K562 (cell line): ENCODE measurements around the gene PLXNB3. TPM values are rescaled to one million over a fixed set of nuclear protein-coding genes. Genes with fewer than 3 reads are reported as not detected.

Source experiments
- ATAC-seq: fragments of 200-7000 bp; cut with Tn5 transposase; 3 replicates; pipeline ENCODE4 v1.9.1; 2020; ENCODE audit warnings: moderate library complexity
- BruUV-seq: library from RNA; stranded (reverse); fragments of 400-500 nt; replicated peaks from 2 replicates; lab custom pipeline; 2021; lab: Mats Ljungman, UMichigan
- CTCF ChIA-PET: fragments of 300-600 bp; formaldehyde crosslinking; extraction: SDS; loops from one replicate; lab custom pipeline; 2021; ENCODE audit warnings: low intra/inter-chr PET ratio; lab: Yijun Ruan, JAX
- POLR2A ChIA-PET: fragments of 300-600, 350-650 bp; sonication (Branson Sonifier 250); formaldehyde crosslinking; extraction: SDS; loops from one replicate; lab custom pipeline; 2021; ENCODE audit warnings: antibody characterized with exemption, inconsistent platforms; lab: Yijun Ruan, JAX
- DNase-seq, 4 experiments: peaks; one replicate each; pipeline versions ENCODE4 v3.0.0 to v3.0.0-alpha.2; 2011 to 2018; ENCODE audit warnings: low spot score in 3 of 4, mixed read lengths in 3 of 4; ENCODE audit errors: extremely low read depth in 1 of 4
- FAIRE-seq: peaks from 2 replicates; lab custom pipeline; 2011; peaks lifted over from hg19 to GRCh38; lab: Jason Lieb, UNC
- H2AFZ ChIP-seq: 2 replicates; pipeline ENCODE4 v1.6.0; 2011; ENCODE audit warnings: low read depth, low read length, control low read depth, inconsistent platforms
- H3K27ac ChIP-seq: fragments of 200-600 bp; 3 replicates; pipeline ENCODE4 v1.8.0; 2011; ENCODE audit warnings: low read depth, mild to moderate bottlenecking, control low read depth, inconsistent platforms, low read length, moderate library complexity, mixed read lengths; ENCODE audit errors: extremely low read depth
- H3K27me3 ChIP-seq, 2 experiments: fragments of 300-600 bp in 1 of 2; 2 replicates in 1 of 2; 3 replicates in 1 of 2; pipeline versions ENCODE4 v1.6.0 to v1.8.0; 2011; ENCODE audit warnings: inconsistent platforms in 2 of 2, low read length in 2 of 2, mild to moderate bottlenecking in 1 of 2, mixed read lengths in 1 of 2, moderate library complexity in 1 of 2; ENCODE audit not compliant: control insufficient read depth in 2 of 2, insufficient read depth in 2 of 2
- H3K36me3 ChIP-seq: fragments of 300-600 bp; 3 replicates; pipeline ENCODE4 v1.8.0; 2011; ENCODE audit warnings: mild to moderate bottlenecking, low read length, inconsistent platforms; ENCODE audit not compliant: control insufficient read depth, insufficient read depth
- H3K4me1 ChIP-seq, 2 experiments: fragments of 200-600 bp in 1 of 2; replicated peaks in 1 of 2; 2 replicates in 1 of 2; 3 replicates in 1 of 2; pipeline versions ENCODE4 v1.5.1 to v1.8.0; 2011; ENCODE audit warnings: inconsistent platforms in 2 of 2, low read length in 2 of 2, mild to moderate bottlenecking in 1 of 2, mixed read lengths in 1 of 2, moderate library complexity in 1 of 2; ENCODE audit not compliant: control insufficient read depth in 2 of 2, insufficient read depth in 2 of 2
- H3K4me2 ChIP-seq: 2 replicates; pipeline ENCODE4 v1.6.1; 2011; ENCODE audit warnings: low read length, control low read depth, inconsistent platforms, mixed read lengths; ENCODE audit not compliant: insufficient read depth
- H3K4me3 ChIP-seq: fragments of 200-600 bp; sonication (generic), shearing (Covaris generic); 2 replicates; pipeline ENCODE4 v1.5.1; 2016; ENCODE audit warnings: control low read depth, inconsistent platforms
- H3K79me2 ChIP-seq: fragments of 200-600 bp; 3 replicates; pipeline ENCODE4 v1.8.0; 2011; ENCODE audit warnings: low read length, inconsistent platforms; ENCODE audit not compliant: control insufficient read depth, insufficient read depth
- H3K9ac ChIP-seq, 2 experiments: 2 replicates each; pipeline versions ENCODE4 v1.6.0 to v1.6.1; 2011; ENCODE audit warnings: low read depth in 2 of 2, low read length in 2 of 2, control low read depth in 1 of 2, inconsistent platforms in 1 of 2, mild to moderate bottlenecking in 1 of 2, mixed read lengths in 1 of 2; ENCODE audit not compliant: insufficient read depth in 1 of 2
- H3K9me1 ChIP-seq: one replicate; pipeline ENCODE4 v1.6.0; 2011; ENCODE audit warnings: inconsistent platforms, mild to moderate bottlenecking, low read length, moderate library complexity; ENCODE audit not compliant: control insufficient read depth, insufficient read depth
- H3K9me3 ChIP-seq: replicated peaks from 2 replicates; pipeline ENCODE4 v1.5.1; 2011; ENCODE audit warnings: low read depth, low read length, inconsistent platforms; ENCODE audit not compliant: control insufficient read depth, insufficient read depth
- H4K20me1 ChIP-seq: replicated peaks from 2 replicates; pipeline ENCODE4 v1.6.1; 2011; ENCODE audit warnings: low read length, inconsistent platforms, mixed read lengths; ENCODE audit not compliant: control insufficient read depth, insufficient read depth
- AFF4 ChIP-seq: sonication (generic); formaldehyde crosslinking; IDR thresholded peaks from 2 replicates; pipeline ENCODE4 v1.8.0; 2023; ENCODE audit warnings: mild to moderate bottlenecking, missing genetic modification reagents
- DPF2 ChIP-seq: fragments of 450-650 bp; IDR thresholded peaks from 2 replicates; pipeline ENCODE4 v1.6.1; 2016
- FOXP4 ChIP-seq: sonication (generic); formaldehyde crosslinking; IDR thresholded peaks from 2 replicates; pipeline ENCODE4 v1.8.0; 2022; ENCODE audit warnings: mild to moderate bottlenecking, missing genetic modification reagents, borderline replicate concordance
- POLR2G ChIP-seq: fragments of 200-400 bp; formaldehyde crosslinking; IDR thresholded peaks from 2 replicates; pipeline ENCODE4 v1.6.1; 2017; ENCODE audit warnings: low read depth, mild to moderate bottlenecking, antibody characterized with exemption, low read length, moderate library complexity
- WGBS: fragments of 100-300 bp; shearing (Covaris generic); methylation state at CpG from one replicate; pipeline ENCODE4 v1.1.6; 2016; ENCODE audit warnings: low coverage, mixed read lengths; ENCODE audit not compliant: insufficient coverage; ENCODE audit errors: missing lambda C conversion rate; 5-methylcytosine and 5-hydroxymethylcytosine counted together
- in situ Hi-C: fragments of 300-500 bp; cut with MboI; formaldehyde crosslinking; loops from 4 replicates; pipeline ENCODE4 v1.15.0; 2018; ENCODE audit warnings: inconsistent platforms, mixed read lengths
- intact Hi-C: fragments of 100-400 bp; cut with micrococcal nuclease; formaldehyde crosslinking; loops from 2 replicates; pipeline ENCODE4 v1.14.2; 2022
- polyA plus RNA-seq, 8 experiments: library from polyadenylated mRNA; depleted of rRNA in 4 of 8; stranded (reverse) in 5 of 8; unstranded in 3 of 8; fragments of >200 nt; fragmentation: Nextera tagmentation in 2 of 8; fragmentation: Illumina TruSeq in 1 of 8; extraction: Ambion mirVana in 2 of 8; extraction: Trizol in 1 of 8; gene quantifications; 2 replicates each; pipeline versions ENCODE4 v1.2.1 to v1.2.3, GENCODE V29; 2011 to 2014; ENCODE audit warnings: inconsistent platforms in 1 of 8, missing spikeins in 1 of 8
- total RNA-seq, 7 experiments: library from RNA; depleted of rRNA in 6 of 7; stranded (reverse); fragments of >200 nt in 6 of 7; fragmentation: Illumina TruSeq in 2 of 7; extraction: Trizol in 2 of 7; gene quantifications; 2 replicates each; pipeline versions ENCODE4 v1.2.1 to v1.2.3, GENCODE V29; 2011 to 2021; ENCODE audit warnings: low replicate concordance in 1 of 7

PLXNB3 gene
- total and polyA plus RNA-seq, 9 of the 15 experiments (the other 6 are each of a cell fraction or from before 2014, with no cell fraction given), result 0.22 to 2.0 (median 1.4) TPM; not detected in 2

- Histone ChIP-seq H3K9me1 (no peaks in the 10 kb centered on the region), H3K9me3 (no peaks in the 10 kb centered on the region), H3K27me3 (no peaks in the 10 kb centered on the region), H3K36me3 (no peaks in the 10 kb centered on the region), H4K20me1 (no peaks in the 10 kb centered on the region), H3K4me3 (no peak overlapping the region), H2AFZ (no peak overlapping the region), H3K4me1 (peaks cover 13 to 95% of the 10 kb centered on the region in 2 experiments), H3K27ac (no peak overlapping the region), H3K4me2 (no peak overlapping the region), H3K79me2 (peaks cover 11% of the 10 kb centered on the region), H3K9ac (peak overlapping the region in 1 of 2 experiments; percentile 58; a peak in 2 of 4 replicates)
- CTCF ChIA-PET, result no interaction called here
- DNase-seq (no peak), ATAC-seq (no peak), FAIRE-seq (no peak)
- intact Hi-C loops (loop anchor here (5.0 kb wide), 1 partner anchor 158 kb away; the partner anchor contains the start of gene ARHGAP4), in situ Hi-C loops (no loop called here)
- WGBS, result 82% methylated on average over 15 of the region's 23 CpGs
- POLR2A ChIA-PET, result no interaction called here
- BruUV-seq, result no TSS peak
- TF ChIP-seq DPF2 (no peak), POLR2G (0 out of 2 replicates have a peak, but pooled peaks have one; percentile 36)
Measured at GRCh38 chrX:153769158-153769864, 5.3 kb downstream of the PLXNB3 start.

- Histone ChIP-seq H3K9me3 (no peaks in the 10 kb centered on the region), H3K4me2 (no peak overlapping the region), H3K27me3 (no peaks in the 10 kb centered on the region), H3K36me3 (no peaks in the 10 kb centered on the region), H3K27ac (no peak overlapping the region), H3K4me3 (no peak overlapping the region), H3K9me1 (no peaks in the 10 kb centered on the region), H2AFZ (no peak overlapping the region), H4K20me1 (no peaks in the 10 kb centered on the region), H3K9ac (peak overlapping the region in 1 of 2 experiments; percentile 26; a peak in 1 of 4 replicates), H3K79me2 (peaks cover 3% of the 10 kb centered on the region; the same call in 2 of the 3 replicates), H3K4me1 (peaks cover 6 to 92% of the 10 kb centered on the region in 2 experiments)
- no TSS peak for BruUV-seq
- FAIRE-seq (no peak), ATAC-seq (no peak), DNase-seq (no peak)
- POLR2A ChIA-PET, result no interaction called here
- in situ Hi-C loops, result no loop called here
- intact Hi-C loops, result loop anchor here (5.0 kb wide), 1 partner anchor 157 kb away; the partner anchor contains the start of gene ARHGAP4
- 81% methylated on average over 18 of the region's 25 CpGs for WGBS
- TF ChIP-seq FOXP4, result no peak
- peak; percentile 26; the same call in 1 of the 2 replicates for TF ChIP-seq POLR2G
- no peak for TF ChIP-seq AFF4 (CRISPR knock-in tag)
- TF ChIP-seq, all 486 proteins: peak for 1
- CTCF ChIA-PET, result no interaction called here
Measured at GRCh38 chrX:153769865-153770600, 6.0 kb downstream of the PLXNB3 start.
